Measurements from ENCODE around the gene TCFL5.

DNA sequence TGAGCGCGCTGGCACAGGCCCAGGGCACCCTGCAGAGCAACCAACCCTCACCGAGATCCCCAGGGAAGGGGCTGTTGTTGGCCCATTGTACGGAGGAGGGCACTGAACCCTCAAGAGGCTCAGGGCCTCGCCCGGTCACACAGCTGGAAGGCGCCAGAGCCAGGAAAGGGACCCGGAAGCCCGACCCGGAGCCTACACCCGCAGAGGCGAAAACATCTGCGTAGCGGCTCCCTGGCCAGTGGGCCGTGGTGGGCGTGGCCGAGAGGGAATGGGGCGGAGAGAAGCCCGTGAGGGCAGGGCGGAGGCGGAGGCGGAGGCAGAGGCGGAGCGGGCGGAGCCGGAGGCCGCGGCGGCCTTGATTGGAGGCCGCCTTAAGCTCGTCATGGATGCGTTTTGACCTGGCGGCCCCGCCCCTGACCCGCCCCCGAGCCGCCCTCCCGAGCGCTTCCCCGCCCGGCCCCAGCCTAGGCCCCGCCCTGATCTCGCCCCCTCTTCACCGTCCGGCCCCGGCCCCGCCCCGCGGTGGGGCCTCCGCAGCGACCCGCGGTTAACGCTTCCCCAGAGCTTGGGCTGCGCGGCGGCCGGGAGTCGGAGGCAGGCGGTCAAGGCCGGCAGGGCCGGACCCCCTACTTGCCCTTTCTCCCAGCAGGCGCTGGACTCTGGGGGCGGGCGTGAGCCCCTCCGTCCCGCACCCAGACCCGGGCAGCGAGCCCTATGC lies 67.5 kb downstream of the TCFL5 start:
- TF ChIP-seq, protein P1, sequence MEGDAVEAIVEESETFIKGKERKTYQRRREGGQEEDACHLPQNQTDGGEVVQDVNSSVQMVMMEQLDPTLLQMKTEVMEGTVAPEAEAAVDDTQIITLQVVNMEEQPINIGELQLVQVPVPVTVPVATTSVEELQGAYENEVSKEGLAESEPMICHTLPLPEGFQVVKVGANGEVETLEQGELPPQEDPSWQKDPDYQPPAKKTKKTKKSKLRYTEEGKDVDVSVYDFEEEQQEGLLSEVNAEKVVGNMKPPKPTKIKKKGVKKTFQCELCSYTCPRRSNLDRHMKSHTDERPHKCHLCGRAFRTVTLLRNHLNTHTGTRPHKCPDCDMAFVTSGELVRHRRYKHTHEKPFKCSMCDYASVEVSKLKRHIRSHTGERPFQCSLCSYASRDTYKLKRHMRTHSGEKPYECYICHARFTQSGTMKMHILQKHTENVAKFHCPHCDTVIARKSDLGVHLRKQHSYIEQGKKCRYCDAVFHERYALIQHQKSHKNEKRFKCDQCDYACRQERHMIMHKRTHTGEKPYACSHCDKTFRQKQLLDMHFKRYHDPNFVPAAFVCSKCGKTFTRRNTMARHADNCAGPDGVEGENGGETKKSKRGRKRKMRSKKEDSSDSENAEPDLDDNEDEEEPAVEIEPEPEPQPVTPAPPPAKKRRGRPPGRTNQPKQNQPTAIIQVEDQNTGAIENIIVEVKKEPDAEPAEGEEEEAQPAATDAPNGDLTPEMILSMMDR (IDR thresholded peaks at IDR 0.05) = no peak
- no peak for TF ChIP-seq ZFX (IDR thresholded peaks at IDR 0.05; ENCODE audit: borderline replicate concordance)
